ENCODE data around the gene FITM1. TPM values are rescaled to one million over a fixed set of nuclear protein-coding genes. Genes with fewer than 3 reads are reported as not detected.

FITM1 gene
- total RNA-seq, 4 donors from 2014 or later, result 0.78 to 1.3 TPM; not detected in 2

- no peak overlapping the region for H3K27ac ChIP-seq
- H3K36me3 ChIP-seq, result no peaks in the 10 kb centered on the region
- H3K9me3 ChIP-seq, result no peaks in the 10 kb centered on the region
- no peak for DNase-seq (ENCODE audit: low spot score in 2 of 2)
- H3K4me1 ChIP-seq, result peaks cover 0 to 14% (median 3%) of the 10 kb centered on the region in 4 donors
- H3K4me3 ChIP-seq, result no peak overlapping the region
- WGBS, 2 donors, result 87% methylated on average over 3 of the region's 3 CpGs
- peaks cover 0 to 32% of the 10 kb centered on the region in 2 donors for H3K27me3 ChIP-seq
- TF ChIP-seq POLR2A (IDR thresholded peaks at IDR 0.05), result no peak
- no peak for TF ChIP-seq EP300 (IDR thresholded peaks at IDR 0.05)
- TF ChIP-seq CTCF (IDR thresholded peaks at IDR 0.05), result no peak
Observed at GRCh38 chr14:24083462-24083861, 47.0 kb upstream of the FITM1 start.

- Histone ChIP-seq H3K4me3 (no peak overlapping the region), H3K36me3 (no peaks in the 10 kb centered on the region), H3K27ac (no peak overlapping the region), H3K4me1 (peaks cover 0 to 14% (median 3%) of the 10 kb centered on the region in 4 donors), H3K9me3 (no peaks in the 10 kb centered on the region), H3K27me3 (peaks cover 0 to 22% of the 10 kb centered on the region in 2 donors)
- DNase-seq (ENCODE audit: low spot score in 2 of 2), result no peak
- TF ChIP-seq EP300 (IDR thresholded peaks at IDR 0.05) (no peak), CTCF (IDR thresholded peaks at IDR 0.05) (no peak), POLR2A (IDR thresholded peaks at IDR 0.05) (no peak)
- 75 to 84% methylated on average over 2 of the region's 2 CpGs for WGBS, 2 donors
Observed at GRCh38 chr14:24084440-24084839, 46.0 kb upstream of the FITM1 start.

GRCh38 chr14:24085215-24085614 lies 45.2 kb upstream of the FITM1 start:
- TF ChIP-seq CTCF (IDR thresholded peaks at IDR 0.05) (no peak), EP300 (IDR thresholded peaks at IDR 0.05) (no peak), POLR2A (IDR thresholded peaks at IDR 0.05) (no peak)
- no peaks in the 10 kb centered on the region for H3K36me3 ChIP-seq
- DNase-seq (ENCODE audit: low spot score in 2 of 2), result no peak
- H3K27ac ChIP-seq, result no peak overlapping the region
- H3K27me3 ChIP-seq, result peaks cover 0 to 15% of the 10 kb centered on the region in 2 donors
- H3K9me3 ChIP-seq, result no peaks in the 10 kb centered on the region
- no peak overlapping the region for H3K4me3 ChIP-seq
- H3K4me1 ChIP-seq, result peaks cover 0 to 14% (median 3%) of the 10 kb centered on the region in 4 donors
- 86 to 94% methylated on average over 3 of the region's 3 CpGs for WGBS, 2 donors

GRCh38 chr14:24086193-24086955 lies 44.1 kb upstream of the FITM1 start:
- Histone ChIP-seq H3K9me3 (no peaks in the 10 kb centered on the region), H3K36me3 (no peaks in the 10 kb centered on the region), H3K27ac (no peak overlapping the region), H3K4me3 (no peak overlapping the region), H3K4me1 (peaks cover 0 to 4% (median 0%) of the 10 kb centered on the region in 4 donors), H3K27me3 (peaks cover 0 to 8% of the 10 kb centered on the region in 2 donors)
- no peak for DNase-seq (ENCODE audit: low spot score in 2 of 2)
- WGBS, 2 donors, result 68 to 74% methylated on average over 3 of the region's 3 CpGs
- TF ChIP-seq CTCF (IDR thresholded peaks at IDR 0.05) (no peak), EP300 (IDR thresholded peaks at IDR 0.05) (no peak), POLR2A (IDR thresholded peaks at IDR 0.05) (no peak)

GRCh38 chr14:24087004-24087403 lies 43.5 kb upstream of the FITM1 start:
- Histone ChIP-seq H3K27me3 (peaks cover 0 to 2% of the 10 kb centered on the region in 2 donors), H3K4me1 (no peaks in the 10 kb centered on the region), H3K36me3 (no peaks in the 10 kb centered on the region), H3K27ac (no peak overlapping the region), H3K4me3 (no peak overlapping the region), H3K9me3 (no peaks in the 10 kb centered on the region)
- no peak for TF ChIP-seq EP300 (IDR thresholded peaks at IDR 0.05)
- no peak for TF ChIP-seq CTCF (IDR thresholded peaks at IDR 0.05)
- TF ChIP-seq POLR2A (IDR thresholded peaks at IDR 0.05), result no peak
- 82 to 96% methylated on average over 1 of the region's 1 CpG for WGBS, 2 donors
- no peak for DNase-seq (ENCODE audit: low spot score in 2 of 2)
